ENCODE data around the gene ELOA. TPM values are rescaled to one million over a fixed set of nuclear protein-coding genes. Genes with fewer than 3 reads are reported as not detected.

ELOA gene
- total and polyA plus RNA-seq, 2 of the 13 experiments (the other 11 are each of a cell fraction or from before 2014, with no cell fraction given) = 14.2 to 28.5 TPM

DNA sequence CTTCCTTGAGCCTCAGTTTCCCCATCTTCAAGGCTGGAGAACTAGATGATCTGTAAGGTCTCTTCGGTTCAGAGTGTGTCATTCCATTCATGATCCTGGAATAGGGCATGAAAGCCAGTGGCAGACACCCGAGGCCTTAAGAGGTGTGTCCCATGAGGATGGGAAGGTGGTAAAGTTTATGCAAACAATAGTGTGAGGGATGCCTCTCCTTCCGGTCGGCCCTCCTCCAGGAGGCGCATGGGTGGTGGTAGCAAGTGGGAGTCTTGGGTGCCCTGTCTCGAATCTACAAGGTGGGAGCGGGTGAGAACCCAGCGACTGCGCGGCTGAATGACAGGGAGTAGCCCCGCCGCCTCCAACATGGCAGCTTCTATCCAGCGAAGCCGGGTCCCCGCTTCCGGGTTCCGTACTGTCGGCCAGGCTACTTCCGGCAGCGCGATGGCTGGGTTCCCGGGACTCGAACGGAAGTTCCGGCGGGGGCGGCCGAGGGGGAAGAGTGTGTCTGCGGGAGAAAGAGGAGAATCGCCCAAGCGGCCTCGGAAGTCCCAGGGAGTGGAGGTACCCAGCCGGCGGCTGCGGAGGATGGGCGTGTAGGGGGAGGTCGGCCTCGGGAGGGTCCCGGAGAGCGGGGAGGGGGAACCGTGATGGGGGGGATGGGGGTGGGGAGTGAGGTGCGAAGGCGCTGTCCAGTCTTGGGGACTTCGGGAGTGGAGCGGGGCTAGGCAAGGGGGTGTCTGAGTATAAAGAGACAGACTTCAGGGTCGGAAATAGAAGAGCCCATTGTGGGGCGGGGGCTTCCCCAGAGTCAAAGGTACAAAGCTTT lies 47.6 kb downstream of the ELOA start, which contains the start of gene LYPLA2 (continued):
- TF ChIP-seq ZNF407 (CRISPR knock-in tag; IDR thresholded peaks at IDR 0.05; ENCODE audit: not compliant biosample characterization) (no peak), HNRNPLL (IDR thresholded peaks at IDR 0.05; ENCODE audit: low read depth, low read length, poor library complexity, severe bottlenecking) (peak; percentile 76), FIP1L1 (IDR thresholded peaks at IDR 0.05; ENCODE audit: borderline replicate concordance, insufficient read depth, low read depth, low read length) (peak; percentile 38; the same call in 1 of the 2 replicates), MAF1 (CRISPR knock-in tag; IDR thresholded peaks at IDR 0.05; ENCODE audit: borderline replicate concordance) (no peak), TFDP2 (CRISPR knock-in tag; IDR thresholded peaks at IDR 0.05) (peak; percentile 38; the same call in 1 of the 2 replicates), MBNL3 (CRISPR knock-in tag; conservative IDR thresholded peaks at IDR 0.05) (no peak), TP53 (CRISPR knock-in tag; conservative IDR thresholded peaks at IDR 0.05) (no peak), SPEN (CRISPR knock-in tag; IDR thresholded peaks at IDR 0.05; ENCODE audit: low read depth) (peak; percentile 49; the same call in 1 of the 2 replicates)
- TF ChIP-seq, protein P1, sequence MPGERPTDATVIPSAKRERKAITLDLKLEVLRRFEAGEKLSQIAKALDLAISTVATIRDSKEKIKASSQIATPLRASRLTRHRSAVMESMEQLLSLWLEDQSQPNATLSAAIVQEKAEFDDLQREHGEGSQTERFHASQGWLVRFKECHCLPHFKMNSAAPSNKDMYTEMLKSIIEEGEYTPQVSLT (CRISPR knock-in tag; IDR thresholded peaks at IDR 0.05; ENCODE audit: borderline replicate concordance, low read depth) = no peak
- TF ChIP-seq, protein P2, sequence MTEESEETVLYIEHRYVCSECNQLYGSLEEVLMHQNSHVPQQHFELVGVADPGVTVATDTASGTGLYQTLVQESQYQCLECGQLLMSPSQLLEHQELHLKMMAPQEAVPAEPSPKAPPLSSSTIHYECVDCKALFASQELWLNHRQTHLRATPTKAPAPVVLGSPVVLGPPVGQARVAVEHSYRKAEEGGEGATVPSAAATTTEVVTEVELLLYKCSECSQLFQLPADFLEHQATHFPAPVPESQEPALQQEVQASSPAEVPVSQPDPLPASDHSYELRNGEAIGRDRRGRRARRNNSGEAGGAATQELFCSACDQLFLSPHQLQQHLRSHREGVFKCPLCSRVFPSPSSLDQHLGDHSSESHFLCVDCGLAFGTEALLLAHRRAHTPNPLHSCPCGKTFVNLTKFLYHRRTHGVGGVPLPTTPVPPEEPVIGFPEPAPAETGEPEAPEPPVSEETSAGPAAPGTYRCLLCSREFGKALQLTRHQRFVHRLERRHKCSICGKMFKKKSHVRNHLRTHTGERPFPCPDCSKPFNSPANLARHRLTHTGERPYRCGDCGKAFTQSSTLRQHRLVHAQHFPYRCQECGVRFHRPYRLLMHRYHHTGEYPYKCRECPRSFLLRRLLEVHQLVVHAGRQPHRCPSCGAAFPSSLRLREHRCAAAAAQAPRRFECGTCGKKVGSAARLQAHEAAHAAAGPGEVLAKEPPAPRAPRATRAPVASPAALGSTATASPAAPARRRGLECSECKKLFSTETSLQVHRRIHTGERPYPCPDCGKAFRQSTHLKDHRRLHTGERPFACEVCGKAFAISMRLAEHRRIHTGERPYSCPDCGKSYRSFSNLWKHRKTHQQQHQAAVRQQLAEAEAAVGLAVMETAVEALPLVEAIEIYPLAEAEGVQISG (CRISPR knock-in tag; IDR thresholded peaks at IDR 0.05) = peak; percentile 91
- TF ChIP-seq, protein P3, sequence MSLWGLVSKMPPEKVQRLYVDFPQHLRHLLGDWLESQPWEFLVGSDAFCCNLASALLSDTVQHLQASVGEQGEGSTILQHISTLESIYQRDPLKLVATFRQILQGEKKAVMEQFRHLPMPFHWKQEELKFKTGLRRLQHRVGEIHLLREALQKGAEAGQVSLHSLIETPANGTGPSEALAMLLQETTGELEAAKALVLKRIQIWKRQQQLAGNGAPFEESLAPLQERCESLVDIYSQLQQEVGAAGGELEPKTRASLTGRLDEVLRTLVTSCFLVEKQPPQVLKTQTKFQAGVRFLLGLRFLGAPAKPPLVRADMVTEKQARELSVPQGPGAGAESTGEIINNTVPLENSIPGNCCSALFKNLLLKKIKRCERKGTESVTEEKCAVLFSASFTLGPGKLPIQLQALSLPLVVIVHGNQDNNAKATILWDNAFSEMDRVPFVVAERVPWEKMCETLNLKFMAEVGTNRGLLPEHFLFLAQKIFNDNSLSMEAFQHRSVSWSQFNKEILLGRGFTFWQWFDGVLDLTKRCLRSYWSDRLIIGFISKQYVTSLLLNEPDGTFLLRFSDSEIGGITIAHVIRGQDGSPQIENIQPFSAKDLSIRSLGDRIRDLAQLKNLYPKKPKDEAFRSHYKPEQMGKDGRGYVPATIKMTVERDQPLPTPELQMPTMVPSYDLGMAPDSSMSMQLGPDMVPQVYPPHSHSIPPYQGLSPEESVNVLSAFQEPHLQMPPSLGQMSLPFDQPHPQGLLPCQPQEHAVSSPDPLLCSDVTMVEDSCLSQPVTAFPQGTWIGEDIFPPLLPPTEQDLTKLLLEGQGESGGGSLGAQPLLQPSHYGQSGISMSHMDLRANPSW (CRISPR knock-in tag; IDR thresholded peaks at IDR 0.05; ENCODE audit: borderline replicate concordance) = no peak
